Activated B cell treated with CpG ODN at 0.5 μM for 24 hours (primary cell): ENCODE data around the gene CLRN2. TPM values are rescaled to one million over a fixed set of nuclear protein-coding genes. Genes with fewer than 3 reads are reported as not detected.

Experiments used
- ATAC-seq: fragments of 200-7000 bp; cut with Tn5 transposase; one replicate; pipeline ENCODE4 v1.10.0; 2021; ENCODE audit warnings: low read depth, mild to moderate bottlenecking, moderate library complexity
- CTCF ChIA-PET: fragments of 350-600 bp; sonication (Branson Sonifier 250); formaldehyde crosslinking; loops from one replicate; lab custom pipeline; 2021; ENCODE audit warnings: antibody characterized with exemption; lab: Charles Lee
- POLR2A ChIA-PET: fragments of 350-600 bp; sonication (Branson Sonifier 250); formaldehyde crosslinking; loops from one replicate; lab custom pipeline; 2021; ENCODE audit warnings: antibody characterized with exemption; lab: Charles Lee
- DNase-seq: peaks from one replicate; pipeline ENCODE4 v3.0.0; 2022
- H3K27ac Mint-ChIP-seq: one replicate; pipeline ENCODE4 v1.8.0; 2020; ENCODE audit warnings: mixed read lengths
- H3K27me3 Mint-ChIP-seq: one replicate; pipeline ENCODE4 v1.8.0; 2021; ENCODE audit warnings: mixed read lengths
- H3K36me3 Mint-ChIP-seq: one replicate; pipeline ENCODE4 v1.8.0; 2021; ENCODE audit warnings: low read depth, mixed read lengths
- H3K4me1 Mint-ChIP-seq: one replicate; pipeline ENCODE4 v1.8.0; 2021; ENCODE audit warnings: mixed read lengths
- H3K4me3 Mint-ChIP-seq: one replicate; pipeline ENCODE4 v1.8.0; 2020; ENCODE audit warnings: mild to moderate bottlenecking, mixed read lengths
- H3K9me3 Mint-ChIP-seq: one replicate; pipeline ENCODE4 v1.8.0; 2020; ENCODE audit warnings: mixed read lengths
- CTCF ChIP-seq: fragments of 200-600 bp; IDR thresholded peaks from one replicate; pipeline ENCODE4 v1.8.0; 2022; ENCODE audit warnings: antibody characterized with exemption, mild to moderate bottlenecking
- intact Hi-C: fragments of 100-400 bp; cut with micrococcal nuclease; formaldehyde crosslinking; loops from one replicate; pipeline ENCODE4 v1.15.1; 2024
- total RNA-seq: library from RNA; stranded (reverse); gene quantifications from 2 replicates; pipeline ENCODE4 v1.2.3, GENCODE V29; 2022

The CLRN2 gene
- total RNA-seq, 1 donor from 2014 or later = not detected

- Mint-ChIP-seq H3K27me3 (no peaks in the 10 kb centered on the region), H3K27ac (no peak overlapping the region), H3K4me1 (peaks cover 4% of the 10 kb centered on the region), H3K9me3 (no peaks in the 10 kb centered on the region), H3K36me3 (no peaks in the 10 kb centered on the region), H3K4me3 (no peak overlapping the region)
- POLR2A ChIA-PET = no interaction called here
- no peak for DNase-seq
- no peak for TF ChIP-seq CTCF
- intact Hi-C loops = no loop called here
- ATAC-seq = no peak
- CTCF ChIA-PET = no interaction called here
Measured at GRCh38 chr4:17477774-17478472, 37.0 kb upstream of the CLRN2 start.

GRCh38 chr4:17480210-17480927, 34.6 kb upstream of the CLRN2 start:
- peaks cover 8% of the 10 kb centered on the region for H3K36me3 Mint-ChIP-seq
- H3K27ac Mint-ChIP-seq = no peak overlapping the region
- no peak overlapping the region for H3K4me3 Mint-ChIP-seq
- intact Hi-C loops = no loop called here
- DNase-seq = no peak
- ATAC-seq = no peak
- H3K9me3 Mint-ChIP-seq = no peaks in the 10 kb centered on the region
- H3K27me3 Mint-ChIP-seq = no peaks in the 10 kb centered on the region
- ChIA-PET POLR2A (no interaction called here), CTCF (interaction anchor here (0.8 kb wide), 1 partner anchor 8 kb away, joined by 4 read pairs; no protein-coding TSS in a partner anchor)
- no peak for TF ChIP-seq CTCF
- H3K4me1 Mint-ChIP-seq = peaks cover 4% of the 10 kb centered on the region

GRCh38 chr4:17480955-17481354, 34.0 kb upstream of the CLRN2 start:
- ATAC-seq = no peak
- Mint-ChIP-seq H3K9me3 (no peaks in the 10 kb centered on the region), H3K36me3 (peaks cover 8% of the 10 kb centered on the region), H3K27ac (no peak overlapping the region), H3K27me3 (no peaks in the 10 kb centered on the region), H3K4me1 (peaks cover 4% of the 10 kb centered on the region), H3K4me3 (no peak overlapping the region)
- ChIA-PET POLR2A (no interaction called here), CTCF (interaction anchor here (0.8 kb wide), 1 partner anchor 9 kb away, joined by 4 read pairs; no protein-coding TSS in a partner anchor)
- no peak for TF ChIP-seq CTCF
- intact Hi-C loops = no loop called here
- no peak for DNase-seq

GRCh38 chr4:17482716-17483115, 32.2 kb upstream of the CLRN2 start:
- Mint-ChIP-seq H3K27me3 (no peaks in the 10 kb centered on the region), H3K4me3 (no peak overlapping the region), H3K9me3 (no peaks in the 10 kb centered on the region), H3K36me3 (peaks cover 18% of the 10 kb centered on the region), H3K27ac (no peak overlapping the region), H3K4me1 (no peaks in the 10 kb centered on the region)
- ATAC-seq = no peak
- no peak for TF ChIP-seq CTCF
- intact Hi-C loops = no loop called here
- CTCF ChIA-PET = no interaction called here
- POLR2A ChIA-PET = no interaction called here
- DNase-seq = no peak

- Mint-ChIP-seq H3K27me3 (no peaks in the 10 kb centered on the region), H3K4me3 (no peak overlapping the region), H3K9me3 (no peaks in the 10 kb centered on the region), H3K27ac (no peak overlapping the region), H3K4me1 (peaks cover 4% of the 10 kb centered on the region), H3K36me3 (peaks cover 47% of the 10 kb centered on the region)
- intact Hi-C loops = no loop called here
- ChIA-PET POLR2A (no interaction called here), CTCF (no interaction called here)
- ATAC-seq (no peak), DNase-seq (no peak)
- no peak for TF ChIP-seq CTCF
Measured at GRCh38 chr4:17489123-17489522, 25.8 kb upstream of the CLRN2 start.
